CD4-positive, alpha-beta T cell treated with Interleukin-4 for 1 hour (primary cell): ENCODE results near the gene CDCA4.
"Not testable (repeated sequence)": the region's sequence is repeated elsewhere in the genome, so short reads cannot be mapped to it uniquely, and the experiment has no call there.

ENCODE experiments used
- DNase-seq, 2 donors: peaks; one replicate each; pipeline ENCODE4 v3.0.0-alpha.2; 2020 to 2022

CDCA4 gene

GRCh38 chr14:105032451-105032901 lies 11.6 kb upstream of the CDCA4 start:
- DNase-seq, result not testable (repeated sequence)

- no peak for DNase-seq
Measured at GRCh38 chr14:105030836-105031396, 10.0 kb upstream of the CDCA4 start.

GRCh38 chr14:105030194-105030593 lies 9.3 kb upstream of the CDCA4 start:
- DNase-seq, result no peak

- no peak for DNase-seq
Measured at GRCh38 chr14:105029402-105029801, 8.5 kb upstream of the CDCA4 start.

GRCh38 chr14:105028251-105028927 lies 7.5 kb upstream of the CDCA4 start:
- DNase-seq, result no peak

GRCh38 chr14:105027718-105028117 lies 6.8 kb upstream of the CDCA4 start:
- not testable (repeated sequence) for DNase-seq

GRCh38 chr14:105026802-105027563 lies 6.1 kb upstream of the CDCA4 start:
- no peak for DNase-seq

GRCh38 chr14:105026033-105026785 lies 5.3 kb upstream of the CDCA4 start:
- no peak for DNase-seq

- no peak for DNase-seq
Measured at GRCh38 chr14:105025429-105025828, 4.5 kb upstream of the CDCA4 start.

- DNase-seq, result no peak
Measured at GRCh38 chr14:105023791-105024480, 3.1 kb upstream of the CDCA4 start.

- no peak for DNase-seq
Measured at GRCh38 chr14:105023144-105023543, 2.3 kb upstream of the CDCA4 start.

GRCh38 chr14:105022276-105022670 lies 1.4 kb upstream of the CDCA4 start:
- DNase-seq, result no peak

GRCh38 chr14:105021656-105022275 lies 883 bp upstream of the CDCA4 start:
- DNase-seq, result no peak

GRCh38 chr14:105019861-105020814 lies 745 bp downstream of the CDCA4 start:
- DNase-seq, result peak; percentile 61 to 73

GRCh38 chr14:105018414-105018813 lies 2.5 kb downstream of the CDCA4 start:
- DNase-seq, result no peak

- DNase-seq, result no peak
Measured at GRCh38 chr14:105015905-105016304, 5.0 kb downstream of the CDCA4 start.

- peak in 1 of 2 donors; percentile 41 for DNase-seq
Measured at GRCh38 chr14:105015242-105015641, 5.6 kb downstream of the CDCA4 start.

GRCh38 chr14:105014631-105015030 lies 6.3 kb downstream of the CDCA4 start:
- DNase-seq, result no peak

GRCh38 chr14:105014032-105014431 lies 6.9 kb downstream of the CDCA4 start:
- no peak for DNase-seq

- no peak for DNase-seq
Measured at GRCh38 chr14:105013150-105013785, 7.6 kb downstream of the CDCA4 start.
